GM12864 (cell line): Measurements from ENCODE around the gene CHRNG.

Experiments
- DNase-seq: peaks from one replicate; pipeline ENCODE4 v3.0.0-alpha.2; 2011; ENCODE audit warnings: low read depth
- H3K4me3 ChIP-seq: 2 replicates; pipeline ENCODE4 v1.5.1; 2011; ENCODE audit warnings: mild to moderate bottlenecking, low read depth, low read length, control low read depth
- TF ChIP-seq, protein P1 (sequence below): IDR thresholded peaks from 2 replicates; pipeline ENCODE4 v1.5.1; 2011; ENCODE audit warnings: low read depth, mild to moderate bottlenecking, moderate library complexity, low read length, control low read depth, inconsistent platforms; ENCODE audit errors: missing control alignments

Gene CHRNG, protein sequence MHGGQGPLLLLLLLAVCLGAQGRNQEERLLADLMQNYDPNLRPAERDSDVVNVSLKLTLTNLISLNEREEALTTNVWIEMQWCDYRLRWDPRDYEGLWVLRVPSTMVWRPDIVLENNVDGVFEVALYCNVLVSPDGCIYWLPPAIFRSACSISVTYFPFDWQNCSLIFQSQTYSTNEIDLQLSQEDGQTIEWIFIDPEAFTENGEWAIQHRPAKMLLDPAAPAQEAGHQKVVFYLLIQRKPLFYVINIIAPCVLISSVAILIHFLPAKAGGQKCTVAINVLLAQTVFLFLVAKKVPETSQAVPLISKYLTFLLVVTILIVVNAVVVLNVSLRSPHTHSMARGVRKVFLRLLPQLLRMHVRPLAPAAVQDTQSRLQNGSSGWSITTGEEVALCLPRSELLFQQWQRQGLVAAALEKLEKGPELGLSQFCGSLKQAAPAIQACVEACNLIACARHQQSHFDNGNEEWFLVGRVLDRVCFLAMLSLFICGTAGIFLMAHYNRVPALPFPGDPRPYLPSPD

DNA sequence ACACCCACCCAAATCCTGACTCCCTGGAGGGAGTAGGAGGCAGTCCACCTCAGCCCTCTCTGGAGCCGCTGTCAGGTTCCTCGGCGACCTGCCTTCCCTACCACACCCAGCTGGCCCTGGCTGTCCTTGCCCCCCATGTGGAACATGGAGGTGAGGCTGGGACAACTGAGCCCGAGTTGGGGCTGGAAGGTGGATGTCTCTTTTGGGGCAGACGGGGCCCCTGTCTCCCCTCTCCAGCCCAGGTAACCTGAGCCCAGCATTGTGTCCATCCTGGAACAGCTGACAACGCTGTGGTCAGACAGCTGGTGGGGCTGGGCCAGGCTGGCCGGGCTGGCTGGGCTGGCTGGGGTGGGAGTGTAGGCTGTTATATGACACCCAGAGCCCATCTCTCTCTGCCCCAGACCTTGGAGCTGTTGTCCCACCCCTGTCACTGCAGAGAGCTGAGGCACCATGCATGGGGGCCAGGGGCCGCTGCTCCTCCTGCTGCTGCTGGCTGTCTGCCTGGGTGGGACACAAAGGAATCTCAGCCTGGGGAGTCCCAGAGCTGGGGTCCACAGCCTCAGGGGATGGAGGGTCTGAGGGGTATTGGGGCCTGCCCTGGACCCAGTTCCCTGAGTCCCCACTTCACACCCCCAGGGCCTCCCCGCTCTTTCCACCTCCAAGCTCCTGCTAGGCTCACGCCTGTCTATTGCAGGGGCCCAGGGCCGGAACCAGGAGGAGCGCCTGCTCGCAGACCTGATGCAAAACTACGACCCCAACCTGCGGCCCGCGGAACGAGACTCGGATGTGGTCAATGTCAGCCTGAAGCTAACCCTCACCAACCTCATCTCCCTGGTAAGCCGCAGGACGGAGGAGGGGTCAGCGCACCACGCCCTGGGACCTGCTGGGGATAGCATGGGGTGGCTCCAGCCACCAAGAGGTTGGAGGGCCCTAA lies at the start of gene CHRNG:
Gene CHRNG, plus strand, starts transcription at position 395 of the 934 bp plus-strand sequence. Its CDS starts 56 bp downstream, at position 451.
- no peak for DNase-seq
- H3K4me3 ChIP-seq = no peak within 1 kb of the TSS
- TF ChIP-seq, protein P1, sequence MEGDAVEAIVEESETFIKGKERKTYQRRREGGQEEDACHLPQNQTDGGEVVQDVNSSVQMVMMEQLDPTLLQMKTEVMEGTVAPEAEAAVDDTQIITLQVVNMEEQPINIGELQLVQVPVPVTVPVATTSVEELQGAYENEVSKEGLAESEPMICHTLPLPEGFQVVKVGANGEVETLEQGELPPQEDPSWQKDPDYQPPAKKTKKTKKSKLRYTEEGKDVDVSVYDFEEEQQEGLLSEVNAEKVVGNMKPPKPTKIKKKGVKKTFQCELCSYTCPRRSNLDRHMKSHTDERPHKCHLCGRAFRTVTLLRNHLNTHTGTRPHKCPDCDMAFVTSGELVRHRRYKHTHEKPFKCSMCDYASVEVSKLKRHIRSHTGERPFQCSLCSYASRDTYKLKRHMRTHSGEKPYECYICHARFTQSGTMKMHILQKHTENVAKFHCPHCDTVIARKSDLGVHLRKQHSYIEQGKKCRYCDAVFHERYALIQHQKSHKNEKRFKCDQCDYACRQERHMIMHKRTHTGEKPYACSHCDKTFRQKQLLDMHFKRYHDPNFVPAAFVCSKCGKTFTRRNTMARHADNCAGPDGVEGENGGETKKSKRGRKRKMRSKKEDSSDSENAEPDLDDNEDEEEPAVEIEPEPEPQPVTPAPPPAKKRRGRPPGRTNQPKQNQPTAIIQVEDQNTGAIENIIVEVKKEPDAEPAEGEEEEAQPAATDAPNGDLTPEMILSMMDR = no peak

DNA sequence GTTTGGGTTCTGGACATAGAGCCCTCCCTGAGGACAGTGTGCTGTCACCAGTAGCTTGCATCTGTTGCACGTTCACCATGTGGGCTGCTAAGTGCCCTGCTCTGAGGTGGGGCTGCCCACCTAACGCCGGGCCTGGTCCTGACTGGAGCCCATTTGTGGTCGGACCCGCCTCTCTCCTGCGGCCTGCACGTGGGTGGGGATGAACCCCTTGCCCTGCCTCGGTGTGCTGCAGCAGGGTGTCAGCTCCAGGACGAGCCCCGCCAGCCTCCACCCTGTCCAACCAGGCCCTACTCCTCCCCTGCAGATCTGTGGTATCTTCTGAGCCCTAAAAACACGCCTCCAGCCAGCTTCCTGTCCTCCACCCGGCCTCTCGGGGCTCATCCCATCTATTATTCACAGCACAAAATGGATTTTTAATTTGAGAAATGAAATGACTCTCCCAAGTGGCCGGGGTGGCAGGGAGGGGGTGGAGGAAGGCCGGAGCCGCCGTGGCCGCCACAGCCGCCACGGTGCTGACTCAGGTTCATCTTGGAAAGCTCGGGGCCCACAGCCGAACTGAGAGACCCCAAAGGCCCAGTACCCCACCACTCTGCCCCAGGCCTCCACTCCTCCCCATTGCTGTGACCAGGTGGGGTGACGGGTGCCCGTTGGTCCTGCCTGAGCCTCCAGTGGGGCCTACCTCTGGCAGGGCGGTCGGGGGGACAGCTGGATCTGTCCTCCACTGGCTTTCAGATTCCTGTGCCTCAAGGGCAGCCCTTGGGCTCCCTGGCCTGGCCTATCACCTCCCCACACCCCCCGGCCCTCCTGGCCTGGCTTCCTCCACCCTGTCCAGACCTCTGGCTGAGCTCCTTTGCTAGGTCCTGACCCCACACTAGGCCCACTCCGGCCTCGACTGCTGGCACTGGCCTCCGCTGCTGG lies 49.0 kb upstream of the CHRNG start:
- TF ChIP-seq, protein P1 = no peak
- DNase-seq = no peak

DNA sequence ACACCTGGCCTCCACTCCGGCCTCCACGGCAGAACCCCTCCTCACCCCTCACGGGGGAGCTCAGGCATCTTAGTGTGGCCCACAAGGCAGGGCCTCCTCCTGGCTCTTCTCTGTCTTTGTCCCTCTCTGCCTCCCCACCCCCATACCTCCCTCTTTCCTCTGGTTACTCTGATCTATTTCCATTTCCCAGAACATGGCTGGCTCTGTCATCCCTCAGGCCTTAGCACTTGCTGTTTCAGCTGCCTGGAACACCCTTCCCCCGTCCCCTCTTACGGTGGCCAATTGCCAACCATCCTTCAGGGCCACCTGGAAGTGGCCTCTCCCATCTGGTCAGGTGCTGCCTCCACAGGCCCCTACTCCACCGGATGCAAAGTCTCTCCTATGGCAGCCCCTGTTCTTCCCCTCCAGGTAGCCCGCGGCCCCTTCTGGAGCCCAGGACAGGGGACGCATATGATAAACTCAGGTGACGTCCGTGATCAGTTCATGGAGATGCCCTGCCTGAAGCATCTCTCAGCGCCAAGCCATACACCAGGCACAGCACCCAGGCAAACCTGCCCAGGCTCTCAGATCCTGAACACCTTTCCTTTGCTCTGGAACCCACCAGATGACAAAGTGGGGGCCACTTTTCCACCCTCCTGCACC lies 48.2 kb upstream of the CHRNG start:
- no peak for DNase-seq
- H3K4me3 ChIP-seq = no peak overlapping the region
- TF ChIP-seq, protein P1 = no peak

More for the DNA sequence above, 49.0 kb upstream of the CHRNG start:
- H3K4me3 ChIP-seq = no peak overlapping the region

DNA sequence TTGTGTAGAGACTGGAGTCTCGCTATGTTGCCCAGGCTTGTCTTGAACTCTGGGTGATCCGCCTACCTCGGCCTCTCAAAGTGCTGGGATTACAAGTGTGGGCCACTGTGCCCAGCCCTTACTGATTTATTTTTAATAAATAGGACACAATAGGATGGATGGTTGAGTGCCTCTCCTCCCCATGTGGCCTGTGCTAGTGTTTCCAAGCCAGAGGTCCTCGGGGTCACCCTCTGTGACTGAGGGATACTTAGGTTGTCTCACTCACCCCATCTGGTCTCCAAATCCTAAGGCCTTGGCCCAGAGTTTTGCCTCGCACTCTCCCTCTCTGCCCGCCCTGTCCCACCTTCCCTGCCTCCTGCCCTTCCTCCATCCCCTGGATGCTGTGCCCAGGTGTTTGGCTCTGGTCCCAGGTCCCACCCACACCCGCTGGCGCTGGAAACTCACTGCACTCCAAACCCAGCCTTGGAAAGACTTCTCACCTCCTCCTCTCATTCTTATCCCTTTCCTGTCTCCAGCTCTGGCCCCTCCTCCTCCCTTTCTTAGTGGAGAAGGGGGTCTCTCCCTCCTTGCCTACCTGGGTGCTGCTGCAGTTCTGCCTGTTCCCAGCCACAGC lies 47.1 kb upstream of the CHRNG start:
- TF ChIP-seq, protein P1 = no peak
- no peak for DNase-seq
- H3K4me3 ChIP-seq = no peak overlapping the region

DNA sequence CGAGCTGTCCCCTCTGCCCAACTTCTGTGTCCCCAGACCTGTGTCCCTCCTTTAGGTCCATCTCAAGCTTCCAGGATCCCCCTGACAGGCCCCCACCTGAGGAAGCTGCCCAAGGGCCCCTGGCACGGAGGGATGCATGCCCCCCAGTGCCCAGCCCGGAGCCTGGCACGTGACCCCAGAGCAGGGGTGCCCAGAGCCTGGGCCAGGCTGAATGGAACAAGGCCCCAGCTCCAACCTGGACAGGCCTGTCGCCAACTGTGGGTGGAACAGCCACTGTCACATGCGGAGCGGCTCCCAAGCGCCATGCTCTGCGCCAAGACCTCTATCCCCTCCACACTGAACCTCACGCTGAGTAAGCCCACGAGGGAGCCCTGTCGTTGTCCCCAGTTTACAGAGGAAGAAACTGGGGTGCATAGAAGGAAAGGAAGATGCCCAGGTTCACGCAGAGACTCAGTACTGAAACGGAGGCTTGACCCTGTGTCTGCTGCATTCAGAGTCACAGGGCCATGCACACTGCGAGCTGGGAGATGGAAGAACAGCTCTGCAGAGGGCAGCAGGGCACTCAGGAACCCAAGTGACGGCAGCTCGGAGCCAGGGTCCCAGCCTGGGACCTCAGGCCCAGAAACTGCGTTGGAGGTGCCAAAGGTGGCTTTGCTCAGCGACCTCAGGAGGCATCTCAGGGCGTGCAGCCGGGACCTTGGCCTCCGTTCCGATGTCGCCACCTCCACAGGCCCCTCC lies 46.4 kb upstream of the CHRNG start:
- no peak for DNase-seq
- TF ChIP-seq, protein P1 = no peak
- no peak overlapping the region for H3K4me3 ChIP-seq
